HAP-1 (cell line): ENCODE results near the gene SCOC.
"Not testable (repeated sequence)": the region's sequence is repeated elsewhere in the genome, so short reads cannot be mapped to it uniquely, and the experiment has no call there.

Experiments
- DNase-seq, 2 experiments: peaks; one replicate each; pipeline ENCODE4 v3.0.0-alpha.2; 2016 to 2020; ENCODE audit warnings: low spot score in 2 of 2
- H3K27me3 ChIP-seq: fragments of 250-450 bp; sonication (Bioruptor Pico); 2 replicates; pipeline ENCODE4 v1.5.1; 2020; ENCODE audit warnings: low read depth, mild to moderate bottlenecking, moderate library complexity
- H3K36me3 ChIP-seq: fragments of 250-450 bp; sonication (Bioruptor Pico); replicated peaks from 2 replicates; pipeline ENCODE4 v1.5.1; 2020; ENCODE audit warnings: mild to moderate bottlenecking
- H3K4me1 ChIP-seq: fragments of 250-450 bp; sonication (Bioruptor Pico); 2 replicates; pipeline ENCODE4 v1.5.1; 2020; ENCODE audit warnings: mild to moderate bottlenecking
- H3K4me3 ChIP-seq: fragments of 250-450 bp; sonication (Bioruptor Pico); 2 replicates; pipeline ENCODE4 v1.5.1; 2020; ENCODE audit warnings: mild to moderate bottlenecking, moderate library complexity
- H3K9me3 ChIP-seq: fragments of 250-450 bp; sonication (Bioruptor Pico); 2 replicates; pipeline ENCODE4 v1.5.1; 2020; ENCODE audit warnings: mild to moderate bottlenecking, moderate library complexity
- in situ Hi-C: fragments of 300-500 bp; cut with MboI; formaldehyde crosslinking; loops from 3 replicates; pipeline ENCODE4 v1.14.3; 2020; ENCODE audit warnings: low sequenced_read_pairs, inconsistent platforms, mixed read lengths

SCOC gene

GRCh38 chr4:140372751-140373327, 607 bp upstream of the SCOC start:
- in situ Hi-C loops, result loop anchor here (25.0 kb wide), 2 partner anchors 361 to 489 kb away; no protein-coding TSS in a partner anchor
- no peak for DNase-seq
- Histone ChIP-seq H3K36me3 (no peaks in the 10 kb centered on the region), H3K27me3 (no peaks in the 10 kb centered on the region), H3K9me3 (no peaks in the 10 kb centered on the region), H3K4me1 (peaks cover 26% of the 10 kb centered on the region), H3K4me3 (peak overlapping the region; percentile 72)

- no peaks in the 10 kb centered on the region for H3K36me3 ChIP-seq
- H3K9me3 ChIP-seq, result no peaks in the 10 kb centered on the region
- no peaks in the 10 kb centered on the region for H3K27me3 ChIP-seq
- H3K4me1 ChIP-seq, result peaks cover 27% of the 10 kb centered on the region
- no peak for DNase-seq
- H3K4me3 ChIP-seq, result peak overlapping the region; percentile 72
- in situ Hi-C loops, result loop anchor here (25.0 kb wide), 2 partner anchors 362 to 488 kb away; no protein-coding TSS in a partner anchor
Measured at GRCh38 chr4:140374130-140374477, 658 bp downstream of the SCOC start.

- no peak for DNase-seq
Measured at GRCh38 chr4:140382732-140383131, 9.3 kb downstream of the SCOC start.

GRCh38 chr4:140388015-140388414, 14.6 kb downstream of the SCOC start:
- in situ Hi-C loops, result no loop called here
- no peaks in the 10 kb centered on the region for H3K27me3 ChIP-seq
- H3K9me3 ChIP-seq, result no peaks in the 10 kb centered on the region
- no peak for DNase-seq
- H3K4me1 ChIP-seq, result no peaks in the 10 kb centered on the region; the same call in none of the 2 replicates
- H3K36me3 ChIP-seq, result no peaks in the 10 kb centered on the region
- H3K4me3 ChIP-seq, result no peak overlapping the region

More at GRCh38 chr4:140382732-140383131, 9.3 kb downstream of the SCOC start:
- 0 out of 2 replicates have a peak, but pooled peaks cover 3% of the 10 kb centered on the region for H3K36me3 ChIP-seq
- no peak overlapping the region for H3K4me3 ChIP-seq
- peaks cover 2% of the 10 kb centered on the region for H3K4me1 ChIP-seq
- no peaks in the 10 kb centered on the region for H3K9me3 ChIP-seq
- H3K27me3 ChIP-seq, result no peaks in the 10 kb centered on the region
- in situ Hi-C loops, result no loop called here

- H3K27me3 ChIP-seq, result no peaks in the 10 kb centered on the region
- no peak overlapping the region for H3K4me3 ChIP-seq
- peaks cover 3% of the 10 kb centered on the region; the same call in 1 of the 2 replicates for H3K4me1 ChIP-seq
- no peak for DNase-seq
- H3K36me3 ChIP-seq, result no peaks in the 10 kb centered on the region
- in situ Hi-C loops, result no loop called here
- no peaks in the 10 kb centered on the region for H3K9me3 ChIP-seq
Measured at GRCh38 chr4:140395668-140396067, 22.2 kb downstream of the SCOC start.

- H3K27me3 ChIP-seq, result no peaks in the 10 kb centered on the region
- in situ Hi-C loops, result no loop called here
- H3K9me3 ChIP-seq, result no peaks in the 10 kb centered on the region
- no peaks in the 10 kb centered on the region for H3K36me3 ChIP-seq
- no peak for DNase-seq
- no peaks in the 10 kb centered on the region for H3K4me1 ChIP-seq
- H3K4me3 ChIP-seq, result no peak overlapping the region
Measured at GRCh38 chr4:140400111-140400510, 26.7 kb downstream of the SCOC start.

- Histone ChIP-seq H3K4me3 (no peak overlapping the region), H3K9me3 (no peaks in the 10 kb centered on the region), H3K4me1 (no peaks in the 10 kb centered on the region), H3K36me3 (no peaks in the 10 kb centered on the region), H3K27me3 (no peaks in the 10 kb centered on the region)
- in situ Hi-C loops, result no loop called here
- DNase-seq, result no peak
Measured at GRCh38 chr4:140406292-140406691, 32.8 kb downstream of the SCOC start.

GRCh38 chr4:140408974-140409373, 35.5 kb downstream of the SCOC start:
- Histone ChIP-seq H3K27me3 (no peaks in the 10 kb centered on the region), H3K36me3 (no peaks in the 10 kb centered on the region), H3K9me3 (no peaks in the 10 kb centered on the region), H3K4me3 (no peak overlapping the region), H3K4me1 (no peaks in the 10 kb centered on the region)
- no peak for DNase-seq
- in situ Hi-C loops, result no loop called here

- H3K4me1 ChIP-seq, H3K36me3 ChIP-seq, H3K27me3 ChIP-seq, H3K9me3 ChIP-seq, in situ Hi-C loops, H3K4me3 ChIP-seq, DNase-seq: not testable (repeated sequence)
Measured at GRCh38 chr4:140413130-140413969, 39.9 kb downstream of the SCOC start.

GRCh38 chr4:140423106-140423505, 49.7 kb downstream of the SCOC start:
- H3K4me3 ChIP-seq, result no peak overlapping the region
- no peak for DNase-seq
- in situ Hi-C loops, result no loop called here

GRCh38 chr4:140426610-140427105, 53.2 kb downstream of the SCOC start:
- DNase-seq, result peak; percentile 13 to 73
- peaks cover 4% of the 10 kb centered on the region; the same call in 1 of the 2 replicates for H3K36me3 ChIP-seq
- H3K4me3 ChIP-seq, result peak overlapping the region; percentile 72
- no peaks in the 10 kb centered on the region for H3K9me3 ChIP-seq
- peaks cover 11% of the 10 kb centered on the region for H3K4me1 ChIP-seq
- H3K27me3 ChIP-seq, result no peaks in the 10 kb centered on the region
- in situ Hi-C loops, result no loop called here

More at GRCh38 chr4:140423106-140423505, 49.7 kb downstream of the SCOC start:
- Histone ChIP-seq H3K9me3 (no peaks in the 10 kb centered on the region), H3K36me3 (peaks cover 4% of the 10 kb centered on the region; the same call in 1 of the 2 replicates), H3K27me3 (no peaks in the 10 kb centered on the region), H3K4me1 (peaks cover 11% of the 10 kb centered on the region)

- in situ Hi-C loops, result no loop called here
- DNase-seq, result peak; percentile 87 to 93
Measured at GRCh38 chr4:140427106-140427918, 53.9 kb downstream of the SCOC start, which contains the start of gene CLGN. TSS of gene CLGN (minus strand) at chr4:140427648. CDS start at chr4:140413078, 14,570 bp downstream.

GRCh38 chr4:140427919-140428471, 54.5 kb downstream of the SCOC start:
- Histone ChIP-seq H3K27me3 (no peaks in the 10 kb centered on the region), H3K4me3 (peak overlapping the region; percentile 72), H3K4me1 (peaks cover 11% of the 10 kb centered on the region), H3K9me3 (no peaks in the 10 kb centered on the region), H3K36me3 (peaks cover 4% of the 10 kb centered on the region; the same call in 1 of the 2 replicates)
- DNase-seq, result no peak
- in situ Hi-C loops, result no loop called here

More at GRCh38 chr4:140427106-140427918, 53.9 kb downstream of the SCOC start, which contains the start of gene CLGN:
- Histone ChIP-seq H3K36me3 (peaks cover 4% of the 10 kb centered on the region; the same call in 1 of the 2 replicates), H3K27me3 (no peaks in the 10 kb centered on the region), H3K4me3 (peak within 1 kb of the TSS; percentile 72), H3K4me1 (peaks cover 11% of the 10 kb centered on the region), H3K9me3 (no peaks in the 10 kb centered on the region)
